22Rv1 (cell line): Measurements from ENCODE around the gene TMBIM6.
A peak's percentile ranks its signal among the peaks of the same experiment; 100 is the strongest.
"Not testable (repeated sequence)": the region's sequence is repeated elsewhere in the genome, so short reads cannot be mapped to it uniquely, and the experiment has no call there.

Source experiments
- H3K27ac ChIP-seq: fragments of 450-650 bp; 2 replicates; pipeline ENCODE4 v1.5.1; 2017
- ZFX ChIP-seq: fragments of 450-650 bp; IDR thresholded peaks from 2 replicates; pipeline ENCODE4 v1.6.1; 2017; ENCODE audit warnings: antibody characterized with exemption, borderline replicate concordance
- TF ChIP-seq, protein P1 (sequence below): fragments of 450-650 bp; IDR thresholded peaks from 2 replicates; pipeline ENCODE4 v1.5.1; 2017; ENCODE audit warnings: mild to moderate bottlenecking

Gene TMBIM6

DNA sequence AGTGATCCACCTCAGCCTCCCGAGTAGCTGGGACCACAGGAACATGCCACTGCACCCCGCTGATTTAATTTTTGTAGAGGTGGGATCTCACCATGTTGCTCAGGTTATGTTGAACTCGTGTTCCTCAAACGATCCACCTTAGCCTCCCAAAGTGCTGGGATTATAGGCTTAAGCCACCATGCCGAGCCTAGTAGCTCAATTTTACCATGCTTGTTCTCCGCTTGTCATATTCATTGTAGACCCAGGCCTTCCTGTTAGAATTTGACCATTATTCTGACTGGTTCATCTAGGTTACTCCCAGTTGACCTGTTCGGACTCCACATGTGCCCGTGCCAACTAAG lies 24.7 kb downstream of the TMBIM6 start:
- no peak overlapping the region; the same call in 1 of the 2 replicates for H3K27ac ChIP-seq
- no peak for TF ChIP-seq ZFX
- TF ChIP-seq, protein P1, sequence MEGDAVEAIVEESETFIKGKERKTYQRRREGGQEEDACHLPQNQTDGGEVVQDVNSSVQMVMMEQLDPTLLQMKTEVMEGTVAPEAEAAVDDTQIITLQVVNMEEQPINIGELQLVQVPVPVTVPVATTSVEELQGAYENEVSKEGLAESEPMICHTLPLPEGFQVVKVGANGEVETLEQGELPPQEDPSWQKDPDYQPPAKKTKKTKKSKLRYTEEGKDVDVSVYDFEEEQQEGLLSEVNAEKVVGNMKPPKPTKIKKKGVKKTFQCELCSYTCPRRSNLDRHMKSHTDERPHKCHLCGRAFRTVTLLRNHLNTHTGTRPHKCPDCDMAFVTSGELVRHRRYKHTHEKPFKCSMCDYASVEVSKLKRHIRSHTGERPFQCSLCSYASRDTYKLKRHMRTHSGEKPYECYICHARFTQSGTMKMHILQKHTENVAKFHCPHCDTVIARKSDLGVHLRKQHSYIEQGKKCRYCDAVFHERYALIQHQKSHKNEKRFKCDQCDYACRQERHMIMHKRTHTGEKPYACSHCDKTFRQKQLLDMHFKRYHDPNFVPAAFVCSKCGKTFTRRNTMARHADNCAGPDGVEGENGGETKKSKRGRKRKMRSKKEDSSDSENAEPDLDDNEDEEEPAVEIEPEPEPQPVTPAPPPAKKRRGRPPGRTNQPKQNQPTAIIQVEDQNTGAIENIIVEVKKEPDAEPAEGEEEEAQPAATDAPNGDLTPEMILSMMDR, result no peak

DNA sequence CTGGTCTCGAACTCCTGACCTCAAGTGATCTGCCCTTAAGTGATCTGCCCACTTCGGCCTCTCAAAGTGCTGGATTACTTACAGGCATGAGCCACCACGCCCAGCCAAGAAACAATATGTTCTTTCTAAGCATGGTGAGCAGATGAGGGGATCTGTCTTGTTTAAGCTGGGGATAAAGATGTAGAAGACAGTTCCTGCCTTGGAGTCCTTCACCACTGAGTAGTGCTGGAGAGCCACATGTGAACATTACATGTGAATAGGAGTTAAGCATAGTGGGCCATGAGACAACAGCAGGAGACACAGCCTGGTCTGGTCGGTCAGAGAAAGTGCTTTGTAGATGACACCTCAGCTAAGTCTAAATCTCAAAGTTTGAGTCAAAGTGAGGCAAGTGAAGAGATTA lies 26.0 kb downstream of the TMBIM6 start:
- H3K27ac ChIP-seq, result no peak overlapping the region
- no peak for TF ChIP-seq ZFX
- TF ChIP-seq, protein P1, result no peak

DNA sequence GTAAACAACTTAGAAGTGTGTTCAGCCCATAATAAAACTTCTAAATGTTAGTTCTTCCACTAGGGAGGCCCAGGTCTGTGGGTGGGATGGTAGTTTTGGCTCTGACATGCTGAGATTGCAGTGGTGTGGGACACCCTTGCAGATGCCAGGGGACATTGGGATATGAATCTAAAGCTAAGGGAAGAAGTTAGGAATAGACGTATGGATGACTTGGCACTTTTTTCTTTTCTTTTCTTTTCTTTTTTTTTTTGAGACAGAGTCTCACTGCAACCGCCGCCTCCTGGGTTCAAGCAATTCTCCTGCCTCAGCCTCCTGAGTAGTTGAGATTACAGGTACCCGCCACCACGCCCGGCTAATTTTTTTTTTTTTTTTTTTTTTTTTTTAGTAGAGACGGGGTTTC lies 31.7 kb downstream of the TMBIM6 start:
- not testable (repeated sequence) for H3K27ac ChIP-seq

DNA sequence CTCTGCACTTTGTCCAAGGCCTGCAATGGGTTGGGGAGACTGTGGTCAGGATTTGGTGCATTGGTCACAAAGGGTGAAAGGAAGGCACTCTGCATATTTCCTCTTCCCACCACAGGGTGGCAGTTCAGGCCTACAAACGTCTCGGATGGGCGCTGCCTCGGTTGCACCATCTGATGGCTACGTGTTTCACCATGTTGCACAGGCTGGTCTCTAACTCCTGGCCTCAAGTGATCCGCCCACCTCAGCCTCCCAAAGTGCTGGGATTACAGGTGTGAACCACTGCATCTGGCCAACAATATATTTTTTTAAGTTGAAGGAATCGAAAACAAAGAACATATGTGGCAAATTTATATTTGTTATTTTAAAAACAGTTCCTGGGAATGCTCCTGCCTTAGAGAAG lies 35.1 kb downstream of the TMBIM6 start:
- TF ChIP-seq, protein P1, result peak; percentile 95
- TF ChIP-seq ZFX, result no peak
- H3K27ac ChIP-seq, result no peak overlapping the region

DNA sequence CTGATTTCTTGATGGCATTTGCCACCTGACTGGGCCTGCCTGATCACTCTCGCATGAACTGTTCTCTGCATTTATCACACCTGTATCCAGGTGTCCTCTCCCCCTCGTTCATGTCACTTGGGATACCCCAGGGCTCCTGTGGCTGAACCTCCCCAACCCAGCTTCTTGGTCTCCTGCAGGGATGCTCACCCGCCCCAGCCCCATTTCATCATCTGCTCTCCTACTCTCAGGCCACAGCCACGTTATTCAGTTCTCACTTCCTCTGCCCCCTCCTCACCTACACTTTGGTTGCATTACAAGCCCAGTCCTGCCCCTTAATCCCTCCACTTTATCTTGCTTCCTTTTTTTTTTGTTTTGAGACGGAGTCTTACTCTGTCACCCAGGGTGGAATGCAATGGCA lies 35.5 kb downstream of the TMBIM6 start:
- TF ChIP-seq ZFX, result no peak
- TF ChIP-seq, protein P1, result no peak
- H3K27ac ChIP-seq, result no peak overlapping the region

DNA sequence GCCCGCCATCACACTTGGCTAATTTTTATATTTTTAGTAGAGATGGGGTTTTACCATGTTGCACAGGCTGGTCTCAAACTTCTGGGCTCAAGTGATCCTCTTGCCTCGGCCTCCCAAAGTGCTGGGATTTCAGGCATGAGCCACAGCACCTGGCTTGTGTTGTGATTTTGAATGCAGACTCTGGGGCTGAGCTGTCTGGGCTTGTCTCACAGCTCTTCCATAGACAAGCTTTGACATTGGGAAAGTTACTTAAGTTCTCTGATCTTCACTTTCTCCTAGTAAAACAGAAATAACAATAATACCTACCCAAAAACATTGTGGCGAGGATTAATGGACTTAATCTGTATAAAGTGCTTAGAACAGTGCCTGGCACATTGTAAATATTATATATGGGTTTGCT lies 36.0 kb downstream of the TMBIM6 start:
- TF ChIP-seq ZFX, result no peak
- TF ChIP-seq, protein P1, result no peak
- H3K27ac ChIP-seq, result no peak overlapping the region

DNA sequence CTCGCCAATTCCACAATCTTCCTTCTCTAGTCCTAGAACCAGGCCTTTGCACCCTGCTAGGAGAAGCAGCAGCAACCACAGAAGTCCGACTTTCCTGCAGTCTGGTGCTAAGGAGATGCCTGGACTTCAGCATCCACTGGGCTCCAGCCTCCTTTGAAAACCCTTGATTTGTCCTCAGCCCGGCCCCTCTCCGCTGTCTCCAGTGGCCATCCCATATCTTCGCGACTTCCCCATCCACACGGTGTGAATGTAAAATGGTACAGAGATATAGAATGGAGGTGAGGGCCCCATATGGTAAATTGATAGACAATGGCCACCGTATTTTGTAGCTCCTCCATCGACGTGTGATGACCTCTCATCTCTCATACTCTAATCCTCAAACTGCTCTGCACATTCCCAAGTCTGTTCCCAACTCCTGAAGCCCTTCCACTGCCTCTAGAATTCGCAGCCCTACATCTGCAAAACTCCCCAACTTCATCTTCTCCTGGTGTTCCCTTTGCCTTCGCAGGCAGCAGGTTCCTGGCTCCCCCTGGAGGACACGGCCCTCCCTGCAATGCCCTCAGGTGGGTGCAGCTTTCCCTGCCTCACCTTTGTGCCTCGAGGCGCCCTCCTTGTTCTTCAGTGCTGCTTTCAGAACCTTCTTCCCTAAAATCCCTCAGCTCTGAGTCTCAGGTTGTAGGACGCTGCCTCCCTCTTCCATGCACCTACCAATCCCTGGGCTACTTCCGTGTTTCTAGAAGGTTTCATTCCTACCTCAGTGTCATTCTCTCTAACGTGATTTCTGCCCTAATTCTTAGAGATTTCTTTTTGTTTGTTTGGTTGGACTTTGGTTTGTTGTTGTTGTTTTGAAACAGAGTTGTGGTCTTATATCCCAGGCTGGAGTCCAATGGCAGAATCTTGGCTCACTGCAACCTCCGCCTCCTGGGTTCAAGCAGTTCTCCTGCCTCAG lies 36.7 kb downstream of the TMBIM6 start:
- no peak overlapping the region for H3K27ac ChIP-seq

More for the DNA sequence above, 36.7 kb downstream of the TMBIM6 start:
- TF ChIP-seq, protein P1, result peak; percentile 99
- TF ChIP-seq ZFX, result no peak
